ENCODE measurements around the gene TTC24.

DNA sequence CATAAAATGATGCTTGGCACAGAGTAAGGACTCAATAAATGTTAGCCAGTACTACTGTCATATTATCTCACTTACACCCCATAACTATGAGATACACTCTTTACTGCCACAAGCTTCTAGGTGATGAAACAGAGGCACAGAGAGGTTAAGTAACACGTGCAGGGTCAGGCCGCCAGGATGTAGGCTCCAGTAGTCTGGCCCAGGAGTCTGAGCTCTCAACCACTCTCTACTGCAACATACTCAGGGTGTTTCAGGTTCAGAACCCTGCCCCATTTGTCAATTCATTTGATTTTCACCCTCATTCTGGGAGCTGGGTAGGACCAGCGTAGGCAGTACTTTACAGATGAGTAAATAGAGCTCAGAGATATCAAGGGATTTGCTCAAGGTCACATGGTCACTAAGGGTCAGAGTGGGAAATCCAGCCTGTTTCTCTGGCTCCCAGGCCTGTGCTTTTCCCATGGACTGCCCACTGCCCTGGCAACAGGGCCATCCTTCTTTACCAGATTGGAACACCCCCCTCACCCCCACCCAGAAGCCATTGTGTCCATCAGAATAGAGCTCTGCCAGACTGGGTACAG is 28.4 kb upstream of the TTC24 start:
- TF ChIP-seq POLR2AphosphoS5 (IDR thresholded peaks at IDR 0.05), result no peak
- TF ChIP-seq, protein P1, sequence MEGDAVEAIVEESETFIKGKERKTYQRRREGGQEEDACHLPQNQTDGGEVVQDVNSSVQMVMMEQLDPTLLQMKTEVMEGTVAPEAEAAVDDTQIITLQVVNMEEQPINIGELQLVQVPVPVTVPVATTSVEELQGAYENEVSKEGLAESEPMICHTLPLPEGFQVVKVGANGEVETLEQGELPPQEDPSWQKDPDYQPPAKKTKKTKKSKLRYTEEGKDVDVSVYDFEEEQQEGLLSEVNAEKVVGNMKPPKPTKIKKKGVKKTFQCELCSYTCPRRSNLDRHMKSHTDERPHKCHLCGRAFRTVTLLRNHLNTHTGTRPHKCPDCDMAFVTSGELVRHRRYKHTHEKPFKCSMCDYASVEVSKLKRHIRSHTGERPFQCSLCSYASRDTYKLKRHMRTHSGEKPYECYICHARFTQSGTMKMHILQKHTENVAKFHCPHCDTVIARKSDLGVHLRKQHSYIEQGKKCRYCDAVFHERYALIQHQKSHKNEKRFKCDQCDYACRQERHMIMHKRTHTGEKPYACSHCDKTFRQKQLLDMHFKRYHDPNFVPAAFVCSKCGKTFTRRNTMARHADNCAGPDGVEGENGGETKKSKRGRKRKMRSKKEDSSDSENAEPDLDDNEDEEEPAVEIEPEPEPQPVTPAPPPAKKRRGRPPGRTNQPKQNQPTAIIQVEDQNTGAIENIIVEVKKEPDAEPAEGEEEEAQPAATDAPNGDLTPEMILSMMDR (IDR thresholded peaks at IDR 0.05), result no peak
